PC-9 (cell line): ENCODE results near the gene ITGA2. TPM values are rescaled to one million over a fixed set of nuclear protein-coding genes. Genes with fewer than 3 reads are reported as not detected.
"Not testable (repeated sequence)": the region's sequence is repeated elsewhere in the genome, so short reads cannot be mapped to it uniquely, and the experiment has no call there.

Experiments
- BruUV-seq: library from RNA; stranded (reverse); fragments of 400-500 nt; replicated peaks from 2 replicates; lab custom pipeline; 2021; lab: Mats Ljungman, UMichigan
- CTCF ChIA-PET: fragments of 300-600 bp; sonication (Branson Sonifier 250); formaldehyde crosslinking; loops from one replicate; lab custom pipeline; 2022; ENCODE audit warnings: antibody characterized with exemption; lab: Charles Lee
- POLR2A ChIA-PET: fragments of 300-600 bp; sonication (Branson Sonifier 250); formaldehyde crosslinking; loops from one replicate; lab custom pipeline; 2022; ENCODE audit warnings: antibody characterized with exemption; ENCODE audit not compliant: unreplicated experiment; lab: Charles Lee
- DNase-seq, 2 experiments: peaks; one replicate each; pipeline versions ENCODE4 v3.0.0 to v3.0.0-alpha.2; 2015 to 2022; ENCODE audit warnings: mixed read lengths in 1 of 2
- H2AFZ ChIP-seq: fragments of 200-600 bp; sonication (generic); 2 replicates; pipeline ENCODE4 v1.8.1; 2017; ENCODE audit warnings: antibody characterized with exemption
- H3F3A ChIP-seq: fragments of 200-600 bp; sonication (generic); 2 replicates; pipeline ENCODE4 v1.8.1; 2017; ENCODE audit warnings: antibody characterized with exemption, mild to moderate bottlenecking, low read depth; ENCODE audit not compliant: insufficient read depth
- H3K27ac ChIP-seq: fragments of 200-600 bp; sonication (generic); 2 replicates; pipeline ENCODE4 v1.6.1; 2016; ENCODE audit warnings: mixed run types
- H3K27me3 ChIP-seq: fragments of 200-600 bp; sonication (generic); 2 replicates; pipeline ENCODE4 v1.6.1; 2016; ENCODE audit warnings: low read depth, mixed run types; ENCODE audit not compliant: insufficient read depth
- H3K36me3 ChIP-seq: fragments of 200-600 bp; sonication (generic); 2 replicates; pipeline ENCODE4 v1.6.1; 2016; ENCODE audit warnings: low read depth, mixed run types
- H3K4me1 ChIP-seq: fragments of 200-600 bp; sonication (generic); replicated peaks from 2 replicates; pipeline ENCODE4 v1.6.1; 2016; ENCODE audit warnings: mixed run types; ENCODE audit not compliant: insufficient read depth
- H3K4me2 ChIP-seq: fragments of 200-600 bp; sonication (generic); 2 replicates; pipeline ENCODE4 v1.6.1; 2017; ENCODE audit warnings: mixed run types
- H3K4me3 ChIP-seq: fragments of 200-600 bp; sonication (generic); 2 replicates; pipeline ENCODE4 v1.6.1; 2016; ENCODE audit warnings: mixed run types
- H3K79me2 ChIP-seq: fragments of 200-600 bp; sonication (generic); 2 replicates; pipeline ENCODE4 v1.6.1; 2017; ENCODE audit warnings: low read depth, mixed run types
- H3K9me2 ChIP-seq: fragments of 200-600 bp; sonication (generic); 2 replicates; pipeline ENCODE4 v1.8.1; 2017; ENCODE audit warnings: mild to moderate bottlenecking; ENCODE audit not compliant: insufficient read depth
- H3K9me3 ChIP-seq: fragments of 200-600 bp; sonication (generic); 2 replicates; pipeline ENCODE4 v1.8.1; 2016; ENCODE audit warnings: low read depth; ENCODE audit not compliant: insufficient read depth
- H4K20me1 ChIP-seq: fragments of 200-600 bp; sonication (generic); 2 replicates; pipeline ENCODE4 v1.8.1; 2017; ENCODE audit not compliant: insufficient read depth
- CTCF ChIP-seq: fragments of 200-600 bp; sonication (generic); conservative IDR thresholded peaks from 2 replicates; pipeline ENCODE4 v1.6.1; 2017; ENCODE audit warnings: mixed run types, antibody characterized with exemption, mild to moderate bottlenecking, moderate library complexity
- EZH2 ChIP-seq: fragments of 200-600 bp; sonication (generic); IDR thresholded peaks from 2 replicates; pipeline ENCODE4 v1.8.0; 2017; ENCODE audit warnings: antibody characterized with exemption, low read depth
- intact Hi-C: fragments of 100-400 bp; cut with micrococcal nuclease; formaldehyde crosslinking; loops from one replicate; pipeline ENCODE4 v1.10.0; 2022; ENCODE audit not compliant: unreplicated experiment
- total RNA-seq: library from RNA; stranded (reverse); gene quantifications from 2 replicates; pipeline ENCODE4 v1.2.3, GENCODE V29; 2021

Gene ITGA2
- total RNA-seq, 1 experiment from 2014 or later: 35.8 TPM

- CTCF ChIA-PET: no interaction called here
- H4K20me1 ChIP-seq: no peaks in the 10 kb centered on the region
- 0 out of 2 replicates have a peak, but pooled peaks cover 5% of the 10 kb centered on the region for H3K9me3 ChIP-seq
- H3F3A ChIP-seq: no peaks in the 10 kb centered on the region
- no peaks in the 10 kb centered on the region for H3K27me3 ChIP-seq
- POLR2A ChIA-PET: interaction anchor here (0.5 to 1.0 kb wide), 4 partner anchors 21 to 1100 kb away, joined by 4 to 12 read pairs (median 4); no protein-coding TSS in a partner anchor
- DNase-seq: peak in 1 of 2 experiments; percentile 81
- H2AFZ ChIP-seq: peak overlapping the region; percentile 8; the same call in 1 of the 2 replicates
- intact Hi-C loops: no loop called here
- no peaks in the 10 kb centered on the region for H3K79me2 ChIP-seq
- no peak overlapping the region; the same call in 1 of the 2 replicates for H3K4me2 ChIP-seq
- H3K4me3 ChIP-seq: no peak overlapping the region
- no peaks in the 10 kb centered on the region for H3K36me3 ChIP-seq
- H3K27ac ChIP-seq: peak overlapping the region; percentile 53
- H3K9me2 ChIP-seq: no peaks in the 10 kb centered on the region
- no TSS peak for BruUV-seq
- peaks cover 14% of the 10 kb centered on the region for H3K4me1 ChIP-seq
- TF ChIP-seq EZH2: no peak
Observed at GRCh38 chr5:52963636-52964035, 25.5 kb upstream of the ITGA2 start.

GRCh38 chr5:52964138-52964537, 25.0 kb upstream of the ITGA2 start:
- ChIA-PET CTCF (no interaction called here), POLR2A (interaction anchor here (1.0 kb wide), 1 partner anchor 24 kb away, joined by 5 read pairs; no protein-coding TSS in a partner anchor)
- DNase-seq: no peak
- Histone ChIP-seq H3K9me2 (no peaks in the 10 kb centered on the region), H3K79me2 (no peaks in the 10 kb centered on the region), H3K9me3 (0 out of 2 replicates have a peak, but pooled peaks cover 5% of the 10 kb centered on the region), H3K4me1 (peaks cover 14% of the 10 kb centered on the region), H2AFZ (peak overlapping the region; percentile 8; the same call in 1 of the 2 replicates), H3F3A (no peaks in the 10 kb centered on the region), H4K20me1 (no peaks in the 10 kb centered on the region), H3K27me3 (no peaks in the 10 kb centered on the region), H3K4me3 (no peak overlapping the region), H3K27ac (peak overlapping the region; percentile 53), H3K36me3 (no peaks in the 10 kb centered on the region), H3K4me2 (no peak overlapping the region; the same call in 1 of the 2 replicates)
- TSS peak; percentile 98 for BruUV-seq
- intact Hi-C loops: no loop called here
- TF ChIP-seq EZH2 (no peak), CTCF (no peak; the same call in 1 of the 2 replicates)

GRCh38 chr5:52976157-52976556, 13.0 kb upstream of the ITGA2 start:
- intact Hi-C loops, H3K27me3 ChIP-seq, H3K27ac ChIP-seq, H3K4me3 ChIP-seq, BruUV-seq, H2AFZ ChIP-seq, H3F3A ChIP-seq, H3K4me1 ChIP-seq, H3K9me3 ChIP-seq, H3K36me3 ChIP-seq, CTCF ChIA-PET, H4K20me1 ChIP-seq, H3K4me2 ChIP-seq, H3K79me2 ChIP-seq, DNase-seq, H3K9me2 ChIP-seq: not testable (repeated sequence)
- POLR2A ChIA-PET: interaction anchor here (0.6 kb wide), 1 partner anchor 20 kb away, joined by 4 read pairs; no protein-coding TSS in a partner anchor

- Histone ChIP-seq H3K4me1 (no peaks in the 10 kb centered on the region), H3F3A (no peaks in the 10 kb centered on the region), H4K20me1 (no peaks in the 10 kb centered on the region), H3K27ac (no peak overlapping the region), H3K9me2 (no peaks in the 10 kb centered on the region), H3K9me3 (no peaks in the 10 kb centered on the region; the same call in 1 of the 2 replicates), H3K27me3 (no peaks in the 10 kb centered on the region), H3K79me2 (no peaks in the 10 kb centered on the region), H2AFZ (no peak overlapping the region), H3K36me3 (no peaks in the 10 kb centered on the region), H3K4me2 (no peak overlapping the region), H3K4me3 (no peak overlapping the region)
- no TSS peak for BruUV-seq
- DNase-seq: no peak
- POLR2A ChIA-PET: no interaction called here
- CTCF ChIA-PET: no interaction called here
- intact Hi-C loops: no loop called here
- TF ChIP-seq CTCF (no peak), EZH2 (no peak)
Observed at GRCh38 chr5:52977264-52977897, 11.8 kb upstream of the ITGA2 start.
